ENCODE results near the gene DYNLT2.
"Not testable (repeated sequence)": the region's sequence is repeated elsewhere in the genome, so short reads cannot be mapped to it uniquely, and the experiment has no call there.

The DYNLT2 gene

GRCh38 chr6:169783401-169783800, 32.0 kb upstream of the DYNLT2 start:
- no peak for DNase-seq

- DNase-seq = no peak
Observed at GRCh38 chr6:169782966-169783365, 31.6 kb upstream of the DYNLT2 start.

- no peak for DNase-seq
Observed at GRCh38 chr6:169780571-169781091, 29.3 kb upstream of the DYNLT2 start.

- no peak for DNase-seq
Observed at GRCh38 chr6:169779896-169780295, 28.5 kb upstream of the DYNLT2 start.

- no peak for DNase-seq
Observed at GRCh38 chr6:169779092-169779815, 27.9 kb upstream of the DYNLT2 start.

GRCh38 chr6:169778646-169779045, 27.3 kb upstream of the DYNLT2 start:
- no peak for DNase-seq

- DNase-seq = no peak
Observed at GRCh38 chr6:169777896-169778295, 26.5 kb upstream of the DYNLT2 start.

GRCh38 chr6:169776379-169776778, 25.0 kb upstream of the DYNLT2 start:
- DNase-seq = no peak

GRCh38 chr6:169775321-169775720, 23.9 kb upstream of the DYNLT2 start:
- no peak for DNase-seq

- no peak for DNase-seq
Observed at GRCh38 chr6:169774347-169774746, 23.0 kb upstream of the DYNLT2 start.

GRCh38 chr6:169766921-169767736, 15.8 kb upstream of the DYNLT2 start:
- DNase-seq = no peak

GRCh38 chr6:169766232-169766631, 14.9 kb upstream of the DYNLT2 start:
- DNase-seq = no peak

- DNase-seq = not testable (repeated sequence)
Observed at GRCh38 chr6:169765789-169766188, 14.4 kb upstream of the DYNLT2 start.

- DNase-seq = no peak
Observed at GRCh38 chr6:169763881-169764280, 12.5 kb upstream of the DYNLT2 start.

GRCh38 chr6:169763308-169763707, 11.9 kb upstream of the DYNLT2 start:
- DNase-seq = no peak

GRCh38 chr6:169755162-169755561, 3.8 kb upstream of the DYNLT2 start:
- DNase-seq = no peak

- DNase-seq = no peak
Observed at GRCh38 chr6:169752074-169752623, 777 bp upstream of the DYNLT2 start.

- no peak for DNase-seq
Observed at GRCh38 chr6:169746556-169746955, 4.8 kb downstream of the DYNLT2 start.

GRCh38 chr6:169745405-169745804, 6.0 kb downstream of the DYNLT2 start:
- DNase-seq = no peak

GRCh38 chr6:169741344-169741743, 10.0 kb downstream of the DYNLT2 start:
- DNase-seq = no peak

- no peak for DNase-seq
Observed at GRCh38 chr6:169738976-169739529, 12.3 kb downstream of the DYNLT2 start.

- no peak for DNase-seq
Observed at GRCh38 chr6:169738204-169738975, 13.0 kb downstream of the DYNLT2 start.

GRCh38 chr6:169729961-169730360, 21.4 kb downstream of the DYNLT2 start:
- DNase-seq = no peak
